Lung (tissue), 12 donors: ENCODE data around the gene DGKH. TPM values are rescaled to one million over a fixed set of nuclear protein-coding genes. Genes with fewer than 3 reads are reported as not detected.
A peak's percentile ranks its signal among the peaks of the same experiment; 100 is the strongest.

Experiments used
- ATAC-seq: fragments of 200-7000 bp; cut with Tn5 transposase; one replicate; pipeline ENCODE4 v1.9.1; 2020; ENCODE audit warnings: moderate number of reproducible peaks; ENCODE audit not compliant: insufficient read depth, low FRiP score
- DNase-seq, 3 donors: peaks; one replicate each; pipeline ENCODE4 v3.0.0-alpha.2; 2013 to 2017
- H3K27ac ChIP-seq, 2 donors: one replicate each; pipeline ENCODE4 v1.5.1; 2013; ENCODE audit warnings: mild to moderate bottlenecking in 2 of 2, moderate library complexity in 2 of 2, control low read depth in 1 of 2, inconsistent platforms in 1 of 2, low read depth in 1 of 2, low read length in 1 of 2
- H3K27me3 ChIP-seq, 3 donors: one replicate each; pipeline ENCODE4 v1.5.1; 2013; ENCODE audit warnings: low read length in 2 of 3; ENCODE audit not compliant: control insufficient read depth in 3 of 3, insufficient read depth in 3 of 3
- H3K36me3 ChIP-seq, 4 donors: one replicate each; pipeline ENCODE4 v1.5.1; 2013; ENCODE audit warnings: low read length in 4 of 4, mild to moderate bottlenecking in 1 of 4, moderate library complexity in 1 of 4; ENCODE audit not compliant: control insufficient read depth in 4 of 4, insufficient read depth in 4 of 4
- H3K4me1 ChIP-seq, 5 donors: one replicate each; pipeline ENCODE4 v1.5.1; 2013; ENCODE audit warnings: low read length in 5 of 5, mild to moderate bottlenecking in 2 of 5, moderate library complexity in 1 of 5; ENCODE audit not compliant: control insufficient read depth in 5 of 5, insufficient read depth in 5 of 5
- H3K4me3 ChIP-seq: one replicate; pipeline ENCODE4 v1.5.1; 2013; ENCODE audit warnings: mild to moderate bottlenecking, control low read depth, moderate library complexity
- H3K9ac ChIP-seq, 2 donors: one replicate each; pipeline ENCODE4 v1.5.1; 2013; ENCODE audit warnings: low read length in 2 of 2, control low read depth in 1 of 2; ENCODE audit not compliant: insufficient read depth in 1 of 2
- H3K9me3 ChIP-seq, 4 donors: one replicate each; pipeline ENCODE4 v1.5.1; 2013; ENCODE audit warnings: low read length in 3 of 4, mild to moderate bottlenecking in 1 of 4, moderate library complexity in 1 of 4; ENCODE audit not compliant: control insufficient read depth in 4 of 4, insufficient read depth in 3 of 4
- WGBS, 2 donors: extraction: QIAGEN DNeasy Blood & Tissue Kit; methylation state at CpG; one replicate each; pipeline ENCODE4 v1.1.7; 2013; 5-methylcytosine and 5-hydroxymethylcytosine counted together
- polyA plus RNA-seq, 2 donors: library from polyadenylated mRNA; stranded (reverse); fragments of 200-250 nt; gene quantifications; one replicate each; pipeline ENCODE4 v1.2.1, GENCODE V29; 2013
- total RNA-seq, 2 donors: library from RNA; depleted of rRNA in 1 of 2; stranded (reverse); fragments of >200 nt in 1 of 2; gene quantifications; one replicate each; pipeline ENCODE4 v1.2.1, GENCODE V29; 2014 to 2021
- TF ChIP-seq, protein P1 (sequence below): IDR thresholded peaks from 2 replicates; pipeline ENCODE4 v1.5.1; 2012; ENCODE audit warnings: mild to moderate bottlenecking; ENCODE audit errors: control extremely low read depth, extremely low read depth
- donor health status: control.
- donor health status: control.
- donor health status: Bipolar disorder and iron deficiency.
- donor health status: healthy.
- donor health status: DM: yes; HTN: yes; CAD: no.

Gene DGKH
- total and polyA plus RNA-seq, 4 donors, result 2.2 to 33.1 (median 11.4) TPM

DNA sequence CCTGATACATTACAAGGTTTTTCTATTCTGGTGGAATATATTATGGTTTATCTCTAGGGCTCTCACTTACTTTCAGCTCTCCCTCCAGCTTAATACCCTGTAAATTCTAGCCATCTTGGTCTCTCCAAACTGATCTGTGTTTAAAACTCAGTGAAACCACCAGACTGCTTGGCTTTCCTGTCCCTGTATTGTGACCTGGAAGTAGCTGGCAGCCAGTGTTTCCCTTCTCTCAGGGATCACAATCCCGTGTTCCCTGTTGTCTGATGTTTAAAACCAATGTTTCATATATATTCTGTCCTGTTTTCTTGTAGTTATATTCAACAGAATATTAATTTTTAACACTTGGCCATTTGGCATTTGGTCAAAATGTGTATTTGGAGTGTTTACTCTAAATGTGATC, 231.5 kb downstream of the DGKH start:
- Histone ChIP-seq H3K4me1 (peaks cover 0 to 20% (median 10%) of the 10 kb centered on the region in 5 donors), H3K27ac (no peak overlapping the region), H3K36me3 (no peaks in the 10 kb centered on the region), H3K4me3 (no peak overlapping the region), H3K27me3 (no peaks in the 10 kb centered on the region), H3K9ac (no peak overlapping the region), H3K9me3 (no peaks in the 10 kb centered on the region)
- no peak for ATAC-seq
- peak in 1 of 3 donors; percentile 25 for DNase-seq
- TF ChIP-seq, protein P1, sequence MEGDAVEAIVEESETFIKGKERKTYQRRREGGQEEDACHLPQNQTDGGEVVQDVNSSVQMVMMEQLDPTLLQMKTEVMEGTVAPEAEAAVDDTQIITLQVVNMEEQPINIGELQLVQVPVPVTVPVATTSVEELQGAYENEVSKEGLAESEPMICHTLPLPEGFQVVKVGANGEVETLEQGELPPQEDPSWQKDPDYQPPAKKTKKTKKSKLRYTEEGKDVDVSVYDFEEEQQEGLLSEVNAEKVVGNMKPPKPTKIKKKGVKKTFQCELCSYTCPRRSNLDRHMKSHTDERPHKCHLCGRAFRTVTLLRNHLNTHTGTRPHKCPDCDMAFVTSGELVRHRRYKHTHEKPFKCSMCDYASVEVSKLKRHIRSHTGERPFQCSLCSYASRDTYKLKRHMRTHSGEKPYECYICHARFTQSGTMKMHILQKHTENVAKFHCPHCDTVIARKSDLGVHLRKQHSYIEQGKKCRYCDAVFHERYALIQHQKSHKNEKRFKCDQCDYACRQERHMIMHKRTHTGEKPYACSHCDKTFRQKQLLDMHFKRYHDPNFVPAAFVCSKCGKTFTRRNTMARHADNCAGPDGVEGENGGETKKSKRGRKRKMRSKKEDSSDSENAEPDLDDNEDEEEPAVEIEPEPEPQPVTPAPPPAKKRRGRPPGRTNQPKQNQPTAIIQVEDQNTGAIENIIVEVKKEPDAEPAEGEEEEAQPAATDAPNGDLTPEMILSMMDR, result no peak
- WGBS, 2 donors, result 38 to 58% methylated on average over 1 of the region's 1 CpG

DNA sequence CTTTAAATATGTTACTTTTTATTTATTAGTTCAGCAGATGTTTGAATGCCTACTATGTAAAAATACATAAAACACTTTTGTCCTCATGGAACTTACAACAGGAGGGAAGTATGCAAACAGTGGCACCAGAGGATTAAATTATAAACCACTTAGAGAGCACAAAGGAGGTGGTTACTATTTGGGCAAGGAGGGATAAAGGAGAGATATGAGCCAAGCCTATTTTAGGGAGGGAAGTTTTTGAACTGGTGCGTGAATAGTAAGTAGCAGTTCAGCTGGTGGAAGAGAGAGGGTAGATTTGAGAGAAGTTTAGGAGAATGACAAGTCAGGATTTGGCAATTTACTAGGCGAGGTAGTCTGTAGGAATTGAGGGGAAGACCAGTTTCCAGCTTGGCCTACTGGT, 232.1 kb downstream of the DGKH start:
- WGBS, 2 donors, result 71 to 82% methylated on average over 2 of the region's 2 CpGs
- ATAC-seq (no peak), DNase-seq (no peak)
- Histone ChIP-seq H3K9me3 (no peaks in the 10 kb centered on the region), H3K27ac (no peak overlapping the region), H3K4me1 (peaks cover 0 to 14% (median 10%) of the 10 kb centered on the region in 5 donors), H3K36me3 (peaks cover 0 to 2% (median 0%) of the 10 kb centered on the region in 4 donors), H3K9ac (no peak overlapping the region), H3K4me3 (no peak overlapping the region), H3K27me3 (no peaks in the 10 kb centered on the region)
- TF ChIP-seq, protein P1, result no peak

DNA sequence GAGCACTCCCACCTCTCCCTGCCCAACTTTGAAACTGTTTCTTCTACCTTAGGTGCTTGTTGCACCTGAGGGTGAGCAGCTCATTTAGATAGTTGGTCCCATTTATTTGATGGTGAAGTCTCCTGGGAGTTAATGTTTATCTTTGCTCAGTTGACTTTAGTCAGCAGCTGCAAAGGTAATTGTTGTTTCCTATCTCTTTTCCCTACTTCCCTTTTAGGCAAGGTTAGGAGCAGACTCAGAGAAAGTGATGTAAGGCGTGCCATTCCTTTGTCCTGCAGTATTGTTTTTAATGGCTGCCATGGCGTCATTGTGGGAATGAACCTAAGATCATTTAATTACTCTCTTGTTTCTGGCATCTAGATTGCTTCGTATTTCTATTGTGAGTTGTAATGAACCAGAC, 235.1 kb downstream of the DGKH start:
- Histone ChIP-seq H3K9me3 (no peaks in the 10 kb centered on the region), H3K4me1 (peaks cover 0 to 10% (median 5%) of the 10 kb centered on the region in 5 donors), H3K27ac (no peak overlapping the region), H3K36me3 (peaks cover 0 to 9% (median 1%) of the 10 kb centered on the region in 4 donors), H3K27me3 (no peaks in the 10 kb centered on the region), H3K9ac (no peak overlapping the region), H3K4me3 (no peak overlapping the region)
- DNase-seq (no peak), ATAC-seq (no peak)
- 82 to 83% methylated on average over 3 of the region's 3 CpGs for WGBS, 2 donors
- TF ChIP-seq, protein P1, result no peak

DNA sequence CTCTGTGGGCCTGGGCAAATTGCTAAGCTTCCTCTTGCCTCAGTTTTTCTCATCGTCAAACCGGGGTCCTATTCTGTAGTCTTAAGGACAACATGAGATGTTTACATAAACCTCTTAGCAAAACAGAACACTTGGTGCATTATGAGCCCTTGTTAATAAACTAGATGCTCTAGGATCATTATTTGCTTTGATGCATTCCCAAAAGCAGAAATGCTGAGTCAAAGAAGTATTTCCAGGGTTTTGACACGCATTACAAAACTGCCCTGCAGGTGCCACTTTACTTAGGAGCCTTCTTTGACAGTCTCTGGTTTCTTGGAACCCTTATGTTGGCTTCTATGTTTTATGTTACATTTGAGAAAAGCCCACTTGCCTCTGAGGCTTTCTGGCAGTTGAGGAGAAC, 235.6 kb downstream of the DGKH start:
- Histone ChIP-seq H3K27ac (no peak overlapping the region), H3K9me3 (no peaks in the 10 kb centered on the region), H3K27me3 (no peaks in the 10 kb centered on the region), H3K9ac (no peak overlapping the region), H3K4me3 (no peak overlapping the region), H3K4me1 (peaks cover 0 to 10% (median 5%) of the 10 kb centered on the region in 5 donors), H3K36me3 (peaks cover 0 to 14% (median 1%) of the 10 kb centered on the region in 4 donors)
- ATAC-seq (no peak), DNase-seq (no peak)
- TF ChIP-seq, protein P1, result no peak
- 80 to 81% methylated on average over 3 of the region's 3 CpGs for WGBS, 2 donors
